Measurements from ENCODE around the gene FAM193B.

FAM193B gene

GRCh38 chr5:177588413-177588909, 34.1 kb upstream of the FAM193B start:
- H3K27ac ChIP-seq (ENCODE audit: insufficient read depth in 1 of 2, low read depth in 1 of 2, low read length in 2 of 2, poor library complexity in 1 of 2, severe bottlenecking in 2 of 2): no peak overlapping the region
- peaks cover 0 to 16% (median 12%) of the 10 kb centered on the region in 4 experiments for H3K4me1 ChIP-seq (ENCODE audit: control extremely low read depth in 1 of 4, control insufficient read depth in 4 of 4, insufficient read depth in 4 of 4, low read length in 3 of 4)
- H3K4me3 ChIP-seq (ENCODE audit: control insufficient read depth in 1 of 7, extremely low read depth in 1 of 7, insufficient read depth in 4 of 7, low read depth in 2 of 7, low read length in 6 of 7): no peak overlapping the region
- ChIA-PET CTCF (interaction anchor here (0.7 to 0.9 kb wide), 2 partner anchors 19 to 478 kb away, joined by 3 to 5 read pairs; no protein-coding TSS in a partner anchor), POLR2A (no interaction called here)
- peaks cover 0 to 11% (median 6%) of the 10 kb centered on the region in 5 experiments for H3K27me3 ChIP-seq (replicated peaks in 2 of 5; ENCODE audit: control insufficient read depth in 4 of 5, insufficient read depth in 5 of 5, low read length in 4 of 5)
- 66% methylated on average over 13 of the region's 13 CpGs for WGBS (ENCODE audit: insufficient coverage)
- H3K36me3 ChIP-seq (ENCODE audit: control insufficient read depth in 4 of 4, insufficient read depth in 4 of 4, low read length in 3 of 4): peaks cover 0 to 3% (median under 1%) of the 10 kb centered on the region in 4 experiments
- H3K9me3 ChIP-seq (ENCODE audit: control extremely low read depth in 1 of 5, control insufficient read depth in 4 of 5, insufficient read depth in 2 of 5, low read depth in 1 of 5, low read length in 4 of 5): no peaks in the 10 kb centered on the region
- no peak for DNase-seq

GRCh38 chr5:177578316-177578715, 24.0 kb upstream of the FAM193B start:
- POLR2A ChIA-PET: no interaction called here
- CTCF ChIA-PET: no interaction called here
- Histone ChIP-seq H3K27ac (ENCODE audit: insufficient read depth in 1 of 2, low read depth in 1 of 2, low read length in 2 of 2, poor library complexity in 1 of 2, severe bottlenecking in 2 of 2) (no peak overlapping the region), H3K4me3 (ENCODE audit: control insufficient read depth in 1 of 7, extremely low read depth in 1 of 7, insufficient read depth in 4 of 7, low read depth in 2 of 7, low read length in 6 of 7) (no peak overlapping the region), H3K36me3 (ENCODE audit: control insufficient read depth in 4 of 4, insufficient read depth in 4 of 4, low read length in 3 of 4) (no peaks in the 10 kb centered on the region), H3K27me3 (replicated peaks in 2 of 5; ENCODE audit: control insufficient read depth in 4 of 5, insufficient read depth in 5 of 5, low read length in 4 of 5) (peaks cover 0 to 3% (median 0%) of the 10 kb centered on the region in 5 experiments), H3K9me3 (ENCODE audit: control extremely low read depth in 1 of 5, control insufficient read depth in 4 of 5, insufficient read depth in 2 of 5, low read depth in 1 of 5, low read length in 4 of 5) (no peaks in the 10 kb centered on the region), H3K4me1 (ENCODE audit: control extremely low read depth in 1 of 4, control insufficient read depth in 4 of 4, insufficient read depth in 4 of 4, low read length in 3 of 4) (no peaks in the 10 kb centered on the region)
- DNase-seq: no peak
- WGBS (ENCODE audit: insufficient coverage): 89% methylated on average over 1 of the region's 8 CpGs

GRCh38 chr5:177576169-177576568, 21.8 kb upstream of the FAM193B start:
- H3K4me1 ChIP-seq (ENCODE audit: control extremely low read depth in 1 of 4, control insufficient read depth in 4 of 4, insufficient read depth in 4 of 4, low read length in 3 of 4): no peaks in the 10 kb centered on the region
- WGBS (ENCODE audit: insufficient coverage): 93% methylated on average over 10 of the region's 10 CpGs
- H3K36me3 ChIP-seq (ENCODE audit: control insufficient read depth in 4 of 4, insufficient read depth in 4 of 4, low read length in 3 of 4): no peaks in the 10 kb centered on the region
- H3K4me3 ChIP-seq (ENCODE audit: control insufficient read depth in 1 of 7, extremely low read depth in 1 of 7, insufficient read depth in 4 of 7, low read depth in 2 of 7, low read length in 6 of 7): no peak overlapping the region
- ChIA-PET POLR2A (no interaction called here), CTCF (no interaction called here)
- H3K27ac ChIP-seq (ENCODE audit: insufficient read depth in 1 of 2, low read depth in 1 of 2, low read length in 2 of 2, poor library complexity in 1 of 2, severe bottlenecking in 2 of 2): no peak overlapping the region
- no peaks in the 10 kb centered on the region for H3K9me3 ChIP-seq (ENCODE audit: control extremely low read depth in 1 of 5, control insufficient read depth in 4 of 5, insufficient read depth in 2 of 5, low read depth in 1 of 5, low read length in 4 of 5)
- peaks cover 0 to 3% (median 0%) of the 10 kb centered on the region in 5 experiments for H3K27me3 ChIP-seq (replicated peaks in 2 of 5; ENCODE audit: control insufficient read depth in 4 of 5, insufficient read depth in 5 of 5, low read length in 4 of 5)
- no peak for DNase-seq

GRCh38 chr5:177575488-177575887, 21.1 kb upstream of the FAM193B start:
- WGBS (ENCODE audit: insufficient coverage): 71% methylated on average over 1 of the region's 1 CpG
- Histone ChIP-seq H3K9me3 (ENCODE audit: control extremely low read depth in 1 of 5, control insufficient read depth in 4 of 5, insufficient read depth in 2 of 5, low read depth in 1 of 5, low read length in 4 of 5) (no peaks in the 10 kb centered on the region), H3K4me3 (ENCODE audit: control insufficient read depth in 1 of 7, extremely low read depth in 1 of 7, insufficient read depth in 4 of 7, low read depth in 2 of 7, low read length in 6 of 7) (no peak overlapping the region), H3K27me3 (replicated peaks in 2 of 5; ENCODE audit: control insufficient read depth in 4 of 5, insufficient read depth in 5 of 5, low read length in 4 of 5) (peaks cover 0 to 3% (median 0%) of the 10 kb centered on the region in 5 experiments), H3K27ac (ENCODE audit: insufficient read depth in 1 of 2, low read depth in 1 of 2, low read length in 2 of 2, poor library complexity in 1 of 2, severe bottlenecking in 2 of 2) (no peak overlapping the region), H3K36me3 (ENCODE audit: control insufficient read depth in 4 of 4, insufficient read depth in 4 of 4, low read length in 3 of 4) (no peaks in the 10 kb centered on the region), H3K4me1 (ENCODE audit: control extremely low read depth in 1 of 4, control insufficient read depth in 4 of 4, insufficient read depth in 4 of 4, low read length in 3 of 4) (no peaks in the 10 kb centered on the region)
- POLR2A ChIA-PET: no interaction called here
- DNase-seq: no peak
- CTCF ChIA-PET: no interaction called here

- H3K4me1 ChIP-seq (ENCODE audit: control extremely low read depth in 1 of 4, control insufficient read depth in 4 of 4, insufficient read depth in 4 of 4, low read length in 3 of 4): no peaks in the 10 kb centered on the region
- peaks cover 0 to 3% (median 0%) of the 10 kb centered on the region in 5 experiments for H3K27me3 ChIP-seq (replicated peaks in 2 of 5; ENCODE audit: control insufficient read depth in 4 of 5, insufficient read depth in 5 of 5, low read length in 4 of 5)
- ChIA-PET CTCF (interaction anchor here (0.8 kb wide), 1 partner anchor 19 kb away, joined by 3 read pairs; no protein-coding TSS in a partner anchor), POLR2A (no interaction called here)
- no peak overlapping the region for H3K4me3 ChIP-seq (ENCODE audit: control insufficient read depth in 1 of 7, extremely low read depth in 1 of 7, insufficient read depth in 4 of 7, low read depth in 2 of 7, low read length in 6 of 7)
- H3K9me3 ChIP-seq (ENCODE audit: control extremely low read depth in 1 of 5, control insufficient read depth in 4 of 5, insufficient read depth in 2 of 5, low read depth in 1 of 5, low read length in 4 of 5): no peaks in the 10 kb centered on the region
- DNase-seq: no peak
- no peaks in the 10 kb centered on the region for H3K36me3 ChIP-seq (ENCODE audit: control insufficient read depth in 4 of 4, insufficient read depth in 4 of 4, low read length in 3 of 4)
- 100% methylated on average over 1 of the region's 2 CpGs for WGBS (ENCODE audit: insufficient coverage)
- H3K27ac ChIP-seq (ENCODE audit: insufficient read depth in 1 of 2, low read depth in 1 of 2, low read length in 2 of 2, poor library complexity in 1 of 2, severe bottlenecking in 2 of 2): no peak overlapping the region
Observed at GRCh38 chr5:177569894-177570293, 15.5 kb upstream of the FAM193B start.

- ChIA-PET POLR2A (no interaction called here), CTCF (no interaction called here)
- WGBS (ENCODE audit: insufficient coverage): 84% methylated on average over 5 of the region's 7 CpGs
- DNase-seq: no peak
- H3K27me3 ChIP-seq (replicated peaks in 2 of 5; ENCODE audit: control insufficient read depth in 4 of 5, insufficient read depth in 5 of 5, low read length in 4 of 5): no peaks in the 10 kb centered on the region
- no peak overlapping the region for H3K4me3 ChIP-seq (ENCODE audit: control insufficient read depth in 1 of 7, extremely low read depth in 1 of 7, insufficient read depth in 4 of 7, low read depth in 2 of 7, low read length in 6 of 7)
- no peak overlapping the region for H3K27ac ChIP-seq (ENCODE audit: insufficient read depth in 1 of 2, low read depth in 1 of 2, low read length in 2 of 2, poor library complexity in 1 of 2, severe bottlenecking in 2 of 2)
- no peaks in the 10 kb centered on the region for H3K4me1 ChIP-seq (ENCODE audit: control extremely low read depth in 1 of 4, control insufficient read depth in 4 of 4, insufficient read depth in 4 of 4, low read length in 3 of 4)
- H3K36me3 ChIP-seq (ENCODE audit: control insufficient read depth in 4 of 4, insufficient read depth in 4 of 4, low read length in 3 of 4): no peaks in the 10 kb centered on the region
- no peaks in the 10 kb centered on the region for H3K9me3 ChIP-seq (ENCODE audit: control extremely low read depth in 1 of 5, control insufficient read depth in 4 of 5, insufficient read depth in 2 of 5, low read depth in 1 of 5, low read length in 4 of 5)
Observed at GRCh38 chr5:177568326-177568725, 14.0 kb upstream of the FAM193B start.

- no peak overlapping the region for H3K4me3 ChIP-seq (ENCODE audit: control insufficient read depth in 1 of 7, extremely low read depth in 1 of 7, insufficient read depth in 4 of 7, low read depth in 2 of 7, low read length in 6 of 7)
- no peaks in the 10 kb centered on the region for H3K4me1 ChIP-seq (ENCODE audit: control extremely low read depth in 1 of 4, control insufficient read depth in 4 of 4, insufficient read depth in 4 of 4, low read length in 3 of 4)
- peaks cover 0 to 5% (median 0%) of the 10 kb centered on the region in 5 experiments for H3K9me3 ChIP-seq (ENCODE audit: control extremely low read depth in 1 of 5, control insufficient read depth in 4 of 5, insufficient read depth in 2 of 5, low read depth in 1 of 5, low read length in 4 of 5)
- H3K27ac ChIP-seq (ENCODE audit: insufficient read depth in 1 of 2, low read depth in 1 of 2, low read length in 2 of 2, poor library complexity in 1 of 2, severe bottlenecking in 2 of 2): no peak overlapping the region
- H3K36me3 ChIP-seq (ENCODE audit: control insufficient read depth in 4 of 4, insufficient read depth in 4 of 4, low read length in 3 of 4): no peaks in the 10 kb centered on the region
- ChIA-PET POLR2A (no interaction called here), CTCF (no interaction called here)
- no peaks in the 10 kb centered on the region for H3K27me3 ChIP-seq (replicated peaks in 2 of 5; ENCODE audit: control insufficient read depth in 4 of 5, insufficient read depth in 5 of 5, low read length in 4 of 5)
- no peak for DNase-seq
- 94% methylated on average over 8 of the region's 8 CpGs for WGBS (ENCODE audit: insufficient coverage)
Observed at GRCh38 chr5:177565046-177565445, 10.7 kb upstream of the FAM193B start.
